MM.1S (cell line): ENCODE data around the gene SDK1.

ENCODE experiments used
- DNase-seq: peaks from one replicate; pipeline ENCODE4 v3.0.0-alpha.2; 2015
- H2AFZ ChIP-seq: fragments of 300-600 bp; sonication (generic); 2 replicates; pipeline ENCODE4 v1.6.0; 2016; ENCODE audit warnings: antibody characterized with exemption, low read length
- H3F3A ChIP-seq: fragments of 300-600 bp; sonication (generic); 2 replicates; pipeline ENCODE4 v1.6.1; 2016; ENCODE audit warnings: mild to moderate bottlenecking, antibody characterized with exemption, low read length, moderate library complexity, mixed read lengths; ENCODE audit not compliant: insufficient read depth
- H3K27ac ChIP-seq: fragments of 300-600 bp; sonication (generic); 2 replicates; pipeline ENCODE4 v1.5.1; 2016; ENCODE audit warnings: mild to moderate bottlenecking, low read length
- H3K27me3 ChIP-seq: fragments of 300-600 bp; sonication (generic); replicated peaks from 2 replicates; pipeline ENCODE4 v1.6.0; 2016; ENCODE audit warnings: low read length; ENCODE audit not compliant: insufficient read depth
- H3K36me3 ChIP-seq: fragments of 300-600 bp; sonication (generic); replicated peaks from 2 replicates; pipeline ENCODE4 v1.6.1; 2016; ENCODE audit warnings: mild to moderate bottlenecking, low read length, mixed read lengths; ENCODE audit not compliant: insufficient read depth
- H3K4me1 ChIP-seq: fragments of 300-600 bp; sonication (generic); 2 replicates; pipeline ENCODE4 v1.6.1; 2016; ENCODE audit warnings: low read length, mixed read lengths
- H3K4me2 ChIP-seq: fragments of 300-600 bp; sonication (generic); 2 replicates; pipeline ENCODE4 v1.6.0; 2016; ENCODE audit warnings: low read depth, low read length
- H3K4me3 ChIP-seq: fragments of 300-600 bp; sonication (generic); 2 replicates; pipeline ENCODE4 v1.5.1; 2016; ENCODE audit warnings: low read length, mixed read lengths
- H3K79me2 ChIP-seq: fragments of 300-600 bp; sonication (generic); 2 replicates; pipeline ENCODE4 v1.6.1; 2016; ENCODE audit warnings: mixed run types, low read length, mixed read lengths
- H3K9ac ChIP-seq: fragments of 300-600 bp; sonication (generic); 2 replicates; pipeline ENCODE4 v1.6.1; 2016; ENCODE audit warnings: low read length, mixed read lengths
- H3K9me2 ChIP-seq: fragments of 300-600 bp; sonication (generic); replicated peaks from 2 replicates; pipeline ENCODE4 v1.6.1; 2016; ENCODE audit warnings: mild to moderate bottlenecking, low read length, mixed read lengths; ENCODE audit not compliant: insufficient read depth
- H3K9me3 ChIP-seq: fragments of 300-600 bp; sonication (generic); replicated peaks from 2 replicates; pipeline ENCODE4 v1.6.1; 2016; ENCODE audit warnings: mild to moderate bottlenecking, low read length, mixed read lengths; ENCODE audit not compliant: insufficient read depth
- H4K20me1 ChIP-seq: fragments of 300-600 bp; sonication (generic); 2 replicates; pipeline ENCODE4 v1.6.1; 2016; ENCODE audit warnings: mild to moderate bottlenecking, low read length, moderate library complexity, mixed read lengths; ENCODE audit not compliant: insufficient read depth
- CTCF ChIP-seq: fragments of 300-600 bp; sonication (generic); IDR thresholded peaks from 2 replicates; pipeline ENCODE4 v1.5.1; 2016; ENCODE audit warnings: antibody characterized with exemption, low read length, mixed read lengths
- EZH2 ChIP-seq: fragments of 300-600 bp; sonication (generic); optimal IDR thresholded peaks from 2 replicates; pipeline ENCODE3; 2017; ENCODE audit warnings: low read depth, mild to moderate bottlenecking, antibody characterized with exemption, low read length, mixed read lengths
- EZH2phosphoT487 ChIP-seq: fragments of 300-600 bp; sonication (generic); IDR thresholded peaks from 2 replicates; pipeline ENCODE4 v1.6.1; 2018; ENCODE audit warnings: antibody characterized with exemption, low read length

SDK1 gene

GRCh38 chr7:4174016-4174415 is 873.0 kb downstream of the SDK1 start:
- Histone ChIP-seq H3K9ac (no peak overlapping the region), H2AFZ (no peak overlapping the region), H3F3A (no peaks in the 10 kb centered on the region), H3K4me1 (no peaks in the 10 kb centered on the region), H3K4me3 (no peak overlapping the region), H4K20me1 (no peaks in the 10 kb centered on the region), H3K4me2 (no peak overlapping the region), H3K27me3 (no peaks in the 10 kb centered on the region), H3K36me3 (no peaks in the 10 kb centered on the region), H3K9me2 (no peaks in the 10 kb centered on the region), H3K27ac (no peak overlapping the region), H3K9me3 (no peaks in the 10 kb centered on the region), H3K79me2 (no peaks in the 10 kb centered on the region)
- DNase-seq, result no peak
- no peak for TF ChIP-seq EZH2
- TF ChIP-seq CTCF, result no peak
- no peak for TF ChIP-seq EZH2phosphoT487

GRCh38 chr7:4174451-4174850 is 873.4 kb downstream of the SDK1 start:
- H3K36me3 ChIP-seq, result no peaks in the 10 kb centered on the region
- no peak for DNase-seq
- no peaks in the 10 kb centered on the region for H3K27me3 ChIP-seq
- no peaks in the 10 kb centered on the region for H3K79me2 ChIP-seq
- H3K4me2 ChIP-seq, result no peak overlapping the region
- H3K9me3 ChIP-seq, result no peaks in the 10 kb centered on the region
- no peak overlapping the region for H2AFZ ChIP-seq
- H4K20me1 ChIP-seq, result no peaks in the 10 kb centered on the region
- no peaks in the 10 kb centered on the region for H3F3A ChIP-seq
- H3K9me2 ChIP-seq, result no peaks in the 10 kb centered on the region
- H3K4me1 ChIP-seq, result no peaks in the 10 kb centered on the region
- H3K9ac ChIP-seq, result no peak overlapping the region
- H3K27ac ChIP-seq, result no peak overlapping the region
- no peak overlapping the region for H3K4me3 ChIP-seq
- TF ChIP-seq EZH2phosphoT487 (no peak), CTCF (no peak), EZH2 (no peak)

- no peak overlapping the region for H2AFZ ChIP-seq
- no peak for DNase-seq
- H3K9me2 ChIP-seq, result no peaks in the 10 kb centered on the region
- no peaks in the 10 kb centered on the region for H3K27me3 ChIP-seq
- no peaks in the 10 kb centered on the region for H3F3A ChIP-seq
- TF ChIP-seq CTCF (no peak), EZH2 (no peak), EZH2phosphoT487 (no peak)
- H4K20me1 ChIP-seq, result no peaks in the 10 kb centered on the region
- no peak overlapping the region for H3K4me3 ChIP-seq
- H3K4me2 ChIP-seq, result no peak overlapping the region
- no peaks in the 10 kb centered on the region for H3K79me2 ChIP-seq
- H3K9ac ChIP-seq, result no peak overlapping the region
- H3K27ac ChIP-seq, result no peak overlapping the region
- H3K36me3 ChIP-seq, result no peaks in the 10 kb centered on the region
- no peaks in the 10 kb centered on the region for H3K9me3 ChIP-seq
- H3K4me1 ChIP-seq, result no peaks in the 10 kb centered on the region
These were observed 873.8 kb downstream of the SDK1 start for GRCh38 chr7:4174884-4175283.
